ENCODE measurements around the gene CCNH.

CCNH gene

GRCh38 chr5:87403899-87404298 lies 8.8 kb downstream of the CCNH start:
- H3K27me3 ChIP-seq (replicated peaks; ENCODE audit: control insufficient read depth, insufficient read depth, low read length): no peaks in the 10 kb centered on the region
- H3K4me1 ChIP-seq (ENCODE audit: control insufficient read depth, insufficient read depth, low read length): peaks cover 60% of the 10 kb centered on the region
- H3K9ac ChIP-seq (ENCODE audit: low read length): no peak overlapping the region
- H3K4me3 ChIP-seq (ENCODE audit: low read length): no peak overlapping the region
- DNase-seq (ENCODE audit: low read depth): no peak
- H3K36me3 ChIP-seq (ENCODE audit: control insufficient read depth, insufficient read depth, low read length, severe bottlenecking): peaks cover 95% of the 10 kb centered on the region
- no peaks in the 10 kb centered on the region for H3K9me3 ChIP-seq (ENCODE audit: control insufficient read depth, low read length)

GRCh38 chr5:87403409-87403808 lies 9.3 kb downstream of the CCNH start:
- no peak overlapping the region for H3K4me3 ChIP-seq (ENCODE audit: low read length)
- no peaks in the 10 kb centered on the region for H3K27me3 ChIP-seq (replicated peaks; ENCODE audit: control insufficient read depth, insufficient read depth, low read length)
- peaks cover 95% of the 10 kb centered on the region for H3K36me3 ChIP-seq (ENCODE audit: control insufficient read depth, insufficient read depth, low read length, severe bottlenecking)
- H3K9ac ChIP-seq (ENCODE audit: low read length): no peak overlapping the region
- DNase-seq (ENCODE audit: low read depth): no peak
- no peaks in the 10 kb centered on the region for H3K9me3 ChIP-seq (ENCODE audit: control insufficient read depth, low read length)
- H3K4me1 ChIP-seq (ENCODE audit: control insufficient read depth, insufficient read depth, low read length): peaks cover 58% of the 10 kb centered on the region

- Histone ChIP-seq H3K36me3 (ENCODE audit: control insufficient read depth, insufficient read depth, low read length, severe bottlenecking) (peaks cover 92% of the 10 kb centered on the region), H3K4me1 (ENCODE audit: control insufficient read depth, insufficient read depth, low read length) (peaks cover 67% of the 10 kb centered on the region), H3K9ac (ENCODE audit: low read length) (no peak overlapping the region), H3K4me3 (ENCODE audit: low read length) (no peak overlapping the region), H3K27me3 (replicated peaks; ENCODE audit: control insufficient read depth, insufficient read depth, low read length) (no peaks in the 10 kb centered on the region), H3K9me3 (ENCODE audit: control insufficient read depth, low read length) (no peaks in the 10 kb centered on the region)
- no peak for DNase-seq (ENCODE audit: low read depth)
These were observed 11.1 kb downstream of the CCNH start for GRCh38 chr5:87401626-87402025.

GRCh38 chr5:87400305-87400899 lies 12.3 kb downstream of the CCNH start:
- H3K9ac ChIP-seq (ENCODE audit: low read length): peak overlapping the region; percentile 67
- peaks cover 57% of the 10 kb centered on the region for H3K4me1 ChIP-seq (ENCODE audit: control insufficient read depth, insufficient read depth, low read length)
- no peaks in the 10 kb centered on the region for H3K27me3 ChIP-seq (replicated peaks; ENCODE audit: control insufficient read depth, insufficient read depth, low read length)
- H3K36me3 ChIP-seq (ENCODE audit: control insufficient read depth, insufficient read depth, low read length, severe bottlenecking): peaks cover 92% of the 10 kb centered on the region
- H3K4me3 ChIP-seq (ENCODE audit: low read length): no peak overlapping the region
- H3K9me3 ChIP-seq (ENCODE audit: control insufficient read depth, low read length): no peaks in the 10 kb centered on the region
- DNase-seq (ENCODE audit: low read depth): peak; percentile 77

GRCh38 chr5:87399720-87400119 lies 13.0 kb downstream of the CCNH start:
- Histone ChIP-seq H3K27me3 (replicated peaks; ENCODE audit: control insufficient read depth, insufficient read depth, low read length) (no peaks in the 10 kb centered on the region), H3K9me3 (ENCODE audit: control insufficient read depth, low read length) (no peaks in the 10 kb centered on the region), H3K4me3 (ENCODE audit: low read length) (no peak overlapping the region), H3K36me3 (ENCODE audit: control insufficient read depth, insufficient read depth, low read length, severe bottlenecking) (peaks cover 92% of the 10 kb centered on the region), H3K4me1 (ENCODE audit: control insufficient read depth, insufficient read depth, low read length) (peaks cover 58% of the 10 kb centered on the region), H3K9ac (ENCODE audit: low read length) (peak overlapping the region; percentile 67)
- no peak for DNase-seq (ENCODE audit: low read depth)

- Histone ChIP-seq H3K27me3 (replicated peaks; ENCODE audit: control insufficient read depth, insufficient read depth, low read length) (no peaks in the 10 kb centered on the region), H3K4me1 (ENCODE audit: control insufficient read depth, insufficient read depth, low read length) (peaks cover 63% of the 10 kb centered on the region), H3K36me3 (ENCODE audit: control insufficient read depth, insufficient read depth, low read length, severe bottlenecking) (peaks cover 86% of the 10 kb centered on the region), H3K9ac (ENCODE audit: low read length) (peak overlapping the region; percentile 67), H3K4me3 (ENCODE audit: low read length) (no peak overlapping the region), H3K9me3 (ENCODE audit: control insufficient read depth, low read length) (no peaks in the 10 kb centered on the region)
- no peak for DNase-seq (ENCODE audit: low read depth)
These were observed 13.6 kb downstream of the CCNH start for GRCh38 chr5:87398981-87399614.

GRCh38 chr5:87394411-87395165 lies 18.1 kb downstream of the CCNH start:
- peaks cover 87% of the 10 kb centered on the region for H3K36me3 ChIP-seq (ENCODE audit: control insufficient read depth, insufficient read depth, low read length, severe bottlenecking)
- peak overlapping the region; percentile 80 for H3K9ac ChIP-seq (ENCODE audit: low read length)
- H3K27me3 ChIP-seq (replicated peaks; ENCODE audit: control insufficient read depth, insufficient read depth, low read length): no peaks in the 10 kb centered on the region
- peak; percentile 73 for DNase-seq (ENCODE audit: low read depth)
- H3K4me3 ChIP-seq (ENCODE audit: low read length): peak overlapping the region; percentile 58
- H3K4me1 ChIP-seq (ENCODE audit: control insufficient read depth, insufficient read depth, low read length): peaks cover 74% of the 10 kb centered on the region
- no peaks in the 10 kb centered on the region for H3K9me3 ChIP-seq (ENCODE audit: control insufficient read depth, low read length)

GRCh38 chr5:87393331-87393730 lies 19.4 kb downstream of the CCNH start:
- Histone ChIP-seq H3K9ac (ENCODE audit: low read length) (peak overlapping the region; percentile 80), H3K9me3 (ENCODE audit: control insufficient read depth, low read length) (no peaks in the 10 kb centered on the region), H3K4me3 (ENCODE audit: low read length) (peak overlapping the region; percentile 58), H3K36me3 (ENCODE audit: control insufficient read depth, insufficient read depth, low read length, severe bottlenecking) (peaks cover 87% of the 10 kb centered on the region), H3K4me1 (ENCODE audit: control insufficient read depth, insufficient read depth, low read length) (peaks cover 65% of the 10 kb centered on the region), H3K27me3 (replicated peaks; ENCODE audit: control insufficient read depth, insufficient read depth, low read length) (no peaks in the 10 kb centered on the region)
- DNase-seq (ENCODE audit: low read depth): peak; percentile 85

- Histone ChIP-seq H3K36me3 (ENCODE audit: control insufficient read depth, insufficient read depth, low read length, severe bottlenecking) (peaks cover 87% of the 10 kb centered on the region), H3K4me3 (ENCODE audit: low read length) (peak overlapping the region; percentile 30), H3K9ac (ENCODE audit: low read length) (peak overlapping the region; percentile 80), H3K27me3 (replicated peaks; ENCODE audit: control insufficient read depth, insufficient read depth, low read length) (no peaks in the 10 kb centered on the region), H3K9me3 (ENCODE audit: control insufficient read depth, low read length) (no peaks in the 10 kb centered on the region), H3K4me1 (ENCODE audit: control insufficient read depth, insufficient read depth, low read length) (peaks cover 65% of the 10 kb centered on the region)
- DNase-seq (ENCODE audit: low read depth): peak; percentile 16
These were observed 19.9 kb downstream of the CCNH start for GRCh38 chr5:87392801-87393200.

- no peak for DNase-seq (ENCODE audit: low read depth)
- peaks cover 88% of the 10 kb centered on the region for H3K36me3 ChIP-seq (ENCODE audit: control insufficient read depth, insufficient read depth, low read length, severe bottlenecking)
- peak overlapping the region; percentile 80 for H3K9ac ChIP-seq (ENCODE audit: low read length)
- H3K27me3 ChIP-seq (replicated peaks; ENCODE audit: control insufficient read depth, insufficient read depth, low read length): no peaks in the 10 kb centered on the region
- H3K4me3 ChIP-seq (ENCODE audit: low read length): peak overlapping the region; percentile 30
- H3K9me3 ChIP-seq (ENCODE audit: control insufficient read depth, low read length): no peaks in the 10 kb centered on the region
- peaks cover 63% of the 10 kb centered on the region for H3K4me1 ChIP-seq (ENCODE audit: control insufficient read depth, insufficient read depth, low read length)
These were observed 20.6 kb downstream of the CCNH start for GRCh38 chr5:87392170-87392569.

- Histone ChIP-seq H3K4me1 (ENCODE audit: control insufficient read depth, insufficient read depth, low read length) (peaks cover 63% of the 10 kb centered on the region), H3K27me3 (replicated peaks; ENCODE audit: control insufficient read depth, insufficient read depth, low read length) (no peaks in the 10 kb centered on the region), H3K9ac (ENCODE audit: low read length) (peak overlapping the region; percentile 20), H3K36me3 (ENCODE audit: control insufficient read depth, insufficient read depth, low read length, severe bottlenecking) (peaks cover 89% of the 10 kb centered on the region), H3K4me3 (ENCODE audit: low read length) (no peak overlapping the region), H3K9me3 (ENCODE audit: control insufficient read depth, low read length) (no peaks in the 10 kb centered on the region)
- peak; percentile 32 for DNase-seq (ENCODE audit: low read depth)
These were observed 22.0 kb downstream of the CCNH start for GRCh38 chr5:87390576-87391199.

Data from adipocyte (in vitro differentiated cells).